ENCODE data around the gene PLEKHA6.

GRCh38 chr1:204259782-204260181 is 99.9 kb downstream of the PLEKHA6 start:
- TF ChIP-seq ZC3H10 (CRISPR knock-in tag; IDR thresholded peaks at IDR 0.05), result no peak
- TF ChIP-seq ZFP30 (CRISPR knock-in tag; IDR thresholded peaks at IDR 0.05), result no peak
- TF ChIP-seq TSHZ2 (CRISPR knock-in tag; IDR thresholded peaks at IDR 0.05), result no peak
- no peak for TF ChIP-seq GLIS3 (CRISPR knock-in tag; IDR thresholded peaks at IDR 0.05)
- TF ChIP-seq CREB5 (CRISPR knock-in tag; IDR thresholded peaks at IDR 0.05; ENCODE audit: low read depth), result no peak
- TF ChIP-seq ESRRG (CRISPR knock-in tag; IDR thresholded peaks at IDR 0.05), result no peak
- no peak for TF ChIP-seq TCF4 (CRISPR knock-in tag; IDR thresholded peaks at IDR 0.05; ENCODE audit: borderline replicate concordance)
- TF ChIP-seq PATZ1 (CRISPR knock-in tag; IDR thresholded peaks at IDR 0.05; ENCODE audit: borderline replicate concordance), result no peak
- TF ChIP-seq ISL1 (CRISPR knock-in tag; IDR thresholded peaks at IDR 0.05), result no peak
- no peak for TF ChIP-seq ZNF565 (CRISPR knock-in tag; conservative IDR thresholded peaks at IDR 0.05; ENCODE audit: low read depth)
- TF ChIP-seq BACH2 (CRISPR knock-in tag; IDR thresholded peaks at IDR 0.05; ENCODE audit: borderline replicate concordance), result no peak
- no peak for TF ChIP-seq ZFP3 (CRISPR knock-in tag; IDR thresholded peaks at IDR 0.05)
- TF ChIP-seq ZNF8 (CRISPR knock-in tag; IDR thresholded peaks at IDR 0.05), result no peak
